GM19452 (cell line): ENCODE measurements around the gene PLOD1.

Experiments
- ATAC-seq: cut with Tn5 transposase; IDR thresholded peaks from one replicate; pipeline ENCODE4 v1.9.1; 2021; ENCODE audit not compliant: unreplicated experiment

PLOD1 gene

DNA sequence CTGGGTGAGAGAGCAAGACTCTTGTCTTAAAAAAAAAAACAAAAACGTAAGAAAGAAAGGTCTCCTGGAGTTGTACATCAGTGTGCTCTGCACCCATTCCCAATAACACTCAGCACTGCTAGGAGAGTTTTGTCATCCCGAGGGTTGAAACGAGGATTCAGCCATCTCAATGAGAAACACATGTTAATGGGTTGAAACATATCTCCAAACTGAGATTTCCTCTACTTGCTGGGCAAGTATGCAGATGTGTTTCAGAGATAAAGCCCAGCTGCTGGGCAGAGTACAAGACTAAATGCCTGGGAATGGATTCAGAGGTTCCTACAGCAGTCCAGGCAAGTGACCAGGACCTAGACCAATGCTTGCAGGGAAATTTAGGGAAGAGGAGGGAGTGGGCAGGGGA is 43.1 kb downstream of the PLOD1 start:
- no peak for ATAC-seq

DNA sequence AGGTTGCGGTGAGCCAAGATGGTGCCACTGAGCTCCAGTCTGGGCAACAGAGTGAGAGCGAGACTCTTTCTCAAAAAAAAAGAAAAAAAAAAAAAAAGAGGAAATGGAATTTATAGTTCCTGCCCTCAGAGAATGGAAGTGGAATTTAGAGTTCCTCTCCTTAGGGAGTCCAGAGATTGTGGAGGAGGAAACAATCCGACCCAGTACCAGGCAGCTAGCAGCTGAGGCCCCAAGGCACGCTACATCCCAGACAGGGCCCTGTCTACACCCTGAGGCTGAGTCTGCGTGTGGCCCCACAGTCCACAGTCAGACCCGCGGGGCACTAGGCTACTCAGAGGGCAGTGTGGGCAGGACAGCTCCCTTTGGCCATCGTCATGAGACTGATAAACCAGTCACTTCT is 43.8 kb downstream of the PLOD1 start:
- no peak for ATAC-seq

DNA sequence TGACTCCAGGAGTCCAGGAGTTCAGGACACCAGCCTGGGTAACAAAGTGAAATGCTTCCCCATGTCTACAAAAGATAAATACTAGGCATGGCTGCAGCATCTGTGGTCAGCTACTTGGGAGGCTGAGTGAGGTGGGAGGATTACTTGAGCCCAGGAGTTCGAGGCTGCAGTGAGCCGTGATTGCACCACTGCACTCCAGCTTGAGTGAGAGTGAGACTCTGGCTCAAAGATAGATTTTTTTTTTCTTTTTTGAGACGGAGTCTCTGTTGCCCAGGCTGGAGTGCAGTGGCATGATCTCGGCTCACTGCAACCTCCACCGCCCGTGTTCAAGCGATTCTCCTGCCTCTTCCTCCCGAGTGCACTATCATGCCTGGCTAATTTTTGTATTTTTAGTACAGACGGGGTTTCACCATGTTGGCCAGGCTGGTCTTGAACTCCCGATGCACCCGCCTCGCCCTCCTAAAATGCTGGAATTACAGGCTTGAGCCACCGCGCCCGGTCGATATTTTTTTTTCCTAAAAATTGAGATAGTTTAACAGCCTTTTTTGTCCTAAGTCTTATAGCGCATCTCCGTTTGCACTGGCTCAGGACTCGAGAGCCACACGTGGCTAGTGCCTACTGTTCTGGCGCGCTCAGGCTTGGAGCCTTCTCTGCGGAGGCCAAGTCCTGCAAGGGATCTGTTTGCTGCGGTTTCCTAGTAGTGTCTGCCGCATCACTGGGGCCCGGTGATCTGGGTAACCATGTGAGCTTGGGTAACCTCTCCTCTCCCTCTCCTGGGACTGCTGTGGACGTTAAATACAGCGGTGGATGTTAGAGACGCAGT is 44.7 kb downstream of the PLOD1 start:
- no peak for ATAC-seq

- ATAC-seq, result peak; percentile 91
Measured at GRCh38 chr1:11979851-11980675, 45.5 kb downstream of the PLOD1 start, which contains the start of gene MFN2. TSS of gene MFN2 (plus strand) at chr1:11980444. CDS start at chr1:11989169, 8,725 bp downstream.

DNA sequence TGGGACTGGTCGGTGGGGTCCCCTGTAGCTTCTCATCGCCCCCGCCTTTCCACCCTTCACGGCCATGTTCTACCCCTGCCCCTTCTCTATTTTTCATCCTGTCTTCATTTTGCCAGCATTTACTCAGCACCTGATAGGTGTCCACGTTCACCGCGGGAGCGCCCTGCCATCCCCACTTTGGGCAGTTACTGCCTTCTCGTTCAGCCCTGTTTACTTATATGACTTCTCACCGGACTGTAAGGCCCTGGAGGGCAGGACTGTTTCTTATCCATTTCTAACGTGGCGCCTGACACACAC is 46.1 kb downstream of the PLOD1 start:
- no peak for ATAC-seq

- ATAC-seq, result no peak
Measured at GRCh38 chr1:11981378-11982009, 47.0 kb downstream of the PLOD1 start.

GRCh38 chr1:11982010-11982392 is 47.5 kb downstream of the PLOD1 start:
- no peak for ATAC-seq

DNA sequence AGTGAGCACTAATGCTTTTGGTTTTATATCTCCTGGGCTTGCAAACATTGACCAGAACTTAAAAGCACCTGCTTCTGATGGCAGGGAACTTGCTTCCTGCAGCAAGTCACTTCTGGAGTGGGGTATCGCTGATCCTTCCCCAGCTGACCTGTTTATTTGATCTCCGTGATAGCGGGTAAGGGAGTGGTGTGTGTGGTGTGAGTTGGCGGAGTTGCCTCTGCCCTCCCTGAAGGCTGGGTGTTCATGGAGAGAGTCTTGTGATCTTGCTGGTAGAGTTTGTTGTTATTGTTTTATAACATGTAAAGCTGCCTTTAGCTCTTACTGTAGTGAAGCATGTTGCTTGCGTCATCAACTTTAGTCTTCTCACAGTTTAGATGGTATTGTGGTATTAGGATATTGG is 49.6 kb downstream of the PLOD1 start:
- no peak for ATAC-seq

GRCh38 chr1:11984576-11984975 is 50.1 kb downstream of the PLOD1 start:
- no peak for ATAC-seq

DNA sequence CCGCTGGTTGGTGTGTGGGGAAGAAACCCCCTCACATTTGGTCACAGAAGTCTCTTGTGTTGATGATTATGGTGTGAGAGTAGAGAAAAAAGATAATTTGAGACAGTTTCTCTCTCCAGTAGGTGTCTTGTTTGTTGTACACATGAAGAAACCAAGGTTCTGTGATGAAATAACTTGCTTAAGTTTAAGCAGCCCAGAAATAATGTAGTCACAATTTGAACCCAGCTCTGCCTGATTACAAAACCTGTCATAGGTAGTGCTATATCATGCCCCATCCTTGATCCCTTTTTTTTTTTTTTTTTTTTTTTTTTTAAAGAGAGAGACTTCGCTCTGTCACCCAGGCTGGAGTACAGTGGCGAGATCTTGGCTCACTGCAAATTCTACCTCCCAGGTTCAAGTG is 50.7 kb downstream of the PLOD1 start:
- ATAC-seq, result no peak

DNA sequence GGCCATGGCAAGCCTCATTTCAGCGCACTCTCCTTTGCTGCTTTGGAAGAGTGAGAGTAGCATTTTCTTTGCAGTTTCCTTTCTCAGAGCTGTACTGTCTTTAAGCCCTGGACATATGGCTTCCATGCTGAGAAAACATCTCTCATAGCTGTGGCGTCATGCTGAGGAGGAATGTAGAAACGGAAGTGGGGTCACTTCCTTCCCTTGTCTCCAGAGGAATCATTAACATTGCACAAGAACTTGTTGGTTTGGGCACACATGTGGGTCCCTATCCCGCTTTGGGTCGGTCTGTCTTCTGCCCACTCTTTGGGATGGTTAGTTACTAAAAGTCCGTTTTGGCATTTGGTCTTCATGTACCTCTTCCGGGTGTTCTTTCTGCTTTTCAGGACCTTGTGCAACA is 51.3 kb downstream of the PLOD1 start:
- ATAC-seq, result no peak

- ATAC-seq, result no peak
Measured at GRCh38 chr1:11989669-11990068, 55.2 kb downstream of the PLOD1 start.

- no peak for ATAC-seq
Measured at GRCh38 chr1:11990303-11991032, 56.0 kb downstream of the PLOD1 start.

- no peak for ATAC-seq
Measured at GRCh38 chr1:11991969-11992676, 57.6 kb downstream of the PLOD1 start.

DNA sequence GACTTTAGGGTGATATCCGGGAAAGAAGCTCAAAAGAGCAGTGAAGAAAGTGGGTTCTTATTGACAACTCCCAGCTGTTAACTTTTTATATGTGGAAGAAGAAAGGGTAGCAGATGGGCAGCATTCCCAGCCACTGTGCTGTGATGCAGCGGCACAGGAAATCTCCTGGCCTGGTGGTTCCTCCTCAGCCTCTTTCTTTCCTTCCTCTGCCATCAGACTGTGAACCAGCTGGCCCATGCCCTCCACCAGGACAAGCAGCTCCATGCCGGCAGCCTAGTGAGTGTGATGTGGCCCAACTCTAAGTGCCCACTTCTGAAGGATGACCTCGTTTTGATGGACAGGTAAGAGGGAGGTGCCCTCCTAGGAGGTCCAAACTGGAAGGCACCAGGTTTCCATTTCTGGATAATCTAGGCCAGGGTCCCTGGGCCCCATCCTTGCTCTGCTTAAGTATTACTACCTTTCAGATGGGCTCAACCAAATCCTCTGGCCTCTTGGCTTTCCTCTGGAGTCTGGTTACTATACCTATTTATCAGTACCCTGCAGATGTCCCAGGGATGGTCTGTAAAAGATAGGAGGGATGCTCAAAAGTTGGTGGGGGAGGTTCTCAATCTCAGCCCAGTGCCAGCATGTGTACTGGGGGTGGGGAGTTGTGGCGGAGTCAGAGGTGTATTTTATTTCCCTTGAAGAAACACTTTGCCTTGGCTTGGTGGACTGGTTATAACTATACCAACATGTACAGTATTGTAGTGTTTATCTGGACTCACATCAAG is 62.7 kb downstream of the PLOD1 start:
- no peak for ATAC-seq

DNA sequence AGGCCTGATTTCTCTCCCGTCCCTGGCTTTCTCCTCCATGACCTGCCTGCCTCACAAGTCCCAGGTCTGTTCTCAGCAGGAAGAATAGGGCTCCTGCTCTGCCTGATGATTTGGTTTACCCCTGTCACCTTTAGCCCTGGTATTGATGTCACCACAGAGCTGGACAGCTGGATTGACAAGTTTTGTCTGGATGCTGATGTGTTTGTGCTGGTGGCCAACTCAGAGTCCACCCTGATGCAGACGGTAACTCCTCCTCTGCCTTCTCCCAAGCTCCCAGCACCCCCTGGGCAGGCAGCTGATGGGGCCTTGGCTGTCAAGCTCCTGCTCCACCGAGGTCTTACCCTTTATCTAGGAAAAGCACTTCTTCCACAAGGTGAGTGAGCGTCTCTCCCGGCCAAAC is 64.1 kb downstream of the PLOD1 start:
- ATAC-seq, result no peak

GRCh38 chr1:11999236-11999635 is 64.7 kb downstream of the PLOD1 start:
- no peak for ATAC-seq

DNA sequence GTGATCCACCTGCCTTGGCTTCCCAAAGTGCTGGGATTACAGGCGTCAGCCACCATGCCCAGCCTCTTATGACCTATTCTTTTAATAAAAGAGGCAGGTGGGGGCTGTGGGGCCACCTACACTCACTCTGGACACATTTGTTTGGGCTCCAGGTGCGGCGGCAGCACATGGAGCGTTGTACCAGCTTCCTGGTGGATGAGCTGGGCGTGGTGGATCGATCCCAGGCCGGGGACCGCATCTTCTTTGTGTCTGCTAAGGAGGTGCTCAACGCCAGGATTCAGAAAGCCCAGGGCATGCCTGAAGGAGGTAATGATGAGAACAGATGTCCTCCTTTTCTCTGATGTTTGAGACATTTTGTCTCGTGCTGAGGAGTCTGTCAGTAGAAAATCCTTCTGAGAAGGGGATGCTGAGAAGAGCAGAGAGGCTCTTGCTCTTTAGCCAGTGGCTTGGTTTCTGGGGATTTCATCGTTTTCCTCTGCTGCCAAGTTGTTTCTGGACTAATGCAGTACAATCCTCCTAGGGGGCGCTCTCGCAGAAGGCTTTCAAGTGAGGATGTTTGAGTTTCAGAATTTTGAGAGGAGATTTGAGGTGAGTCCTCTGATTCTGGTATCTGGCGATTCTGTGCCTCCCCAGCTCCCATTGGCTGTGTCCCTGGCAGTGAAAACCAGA is 66.9 kb downstream of the PLOD1 start:
- no peak for ATAC-seq

GRCh38 chr1:12001996-12002493 is 67.5 kb downstream of the PLOD1 start:
- ATAC-seq, result no peak
